Uterus (tissue), 2 donors: ENCODE data around the gene ELL2.

Experiments
- CTCF ChIP-seq, 4 experiments: fragments of 200-600 bp in 2 of 4; fragments of 450-650 bp in 2 of 4; sonication (generic) in 2 of 4; IDR thresholded peaks; one replicate each; pipeline ENCODE4 v1.5.1; 2016 to 2019; ENCODE audit warnings: antibody characterized with exemption in 4 of 4, mild to moderate bottlenecking in 2 of 4, moderate library complexity in 1 of 4
- POLR2A ChIP-seq, 2 donors: fragments of 450-650 bp; IDR thresholded peaks; one replicate each; pipeline ENCODE4 v1.6.1; 2016; ENCODE audit warnings: antibody characterized with exemption in 2 of 2, mild to moderate bottlenecking in 1 of 2, moderate library complexity in 1 of 2

- TF ChIP-seq CTCF (IDR thresholded peaks at IDR 0.05) (no peak), POLR2A (IDR thresholded peaks at IDR 0.05) (no peak)
Observed at GRCh38 chr5:95870105-95870672, 91.5 kb downstream of the ELL2 start.
